Endothelial cell of umbilical vein (primary cell): ENCODE measurements around the gene DPEP3. TPM values are rescaled to one million over a fixed set of nuclear protein-coding genes. Genes with fewer than 3 reads are reported as not detected.

Experiments
- BruUV-seq: library from RNA; stranded (reverse); fragments of 400-500 nt; replicated peaks from 2 replicates; lab custom pipeline; 2021; lab: Mats Ljungman, UMichigan
- CTCF ChIA-PET: fragments of 300-600, 350-600 bp; sonication (Branson Sonifier 250); formaldehyde crosslinking; loops from one replicate; lab custom pipeline; 2021; ENCODE audit warnings: antibody characterized with exemption, inconsistent platforms; lab: Charles Lee
- POLR2A ChIA-PET: fragments of 300-600, 350-600 bp; sonication (Branson Sonifier 250); formaldehyde crosslinking; loops from one replicate; lab custom pipeline; 2021; ENCODE audit warnings: antibody characterized with exemption, inconsistent platforms; lab: Charles Lee
- DNase-seq: peaks from one replicate; pipeline ENCODE4 v3.0.0-alpha.2; 2011; ENCODE audit warnings: low read depth, low spot score
- FAIRE-seq: peaks from 2 replicates; lab custom pipeline; 2011; peaks lifted over from hg19 to GRCh38; lab: Jason Lieb, UNC
- H2AFZ ChIP-seq: 2 replicates; pipeline ENCODE4 v1.6.0; 2012; ENCODE audit warnings: low read depth, low read length, control low read depth, inconsistent platforms
- H3K27ac ChIP-seq: 2 replicates; pipeline ENCODE4 v1.5.1; 2011; ENCODE audit warnings: low read depth, mild to moderate bottlenecking, control low read depth, low read length, moderate library complexity; ENCODE audit not compliant: insufficient read depth
- H3K27me3 ChIP-seq, 2 experiments: 2 replicates each; pipeline versions ENCODE4 v1.6.0 to v1.6.1; 2011; ENCODE audit warnings: low read length in 2 of 2, mixed read lengths in 1 of 2; ENCODE audit not compliant: control insufficient read depth in 2 of 2, insufficient read depth in 2 of 2
- H3K36me3 ChIP-seq, 2 experiments: 2 replicates in 1 of 2; 3 replicates in 1 of 2; pipeline ENCODE4 v1.5.1; 2011; ENCODE audit warnings: low read length in 2 of 2, mild to moderate bottlenecking in 1 of 2, moderate library complexity in 1 of 2; ENCODE audit not compliant: control insufficient read depth in 2 of 2, insufficient read depth in 2 of 2; ENCODE audit errors: extremely low read depth in 1 of 2
- H3K4me1 ChIP-seq: 3 replicates; pipeline ENCODE4 v1.5.1; 2011; ENCODE audit warnings: mild to moderate bottlenecking, low read length; ENCODE audit not compliant: control insufficient read depth, insufficient read depth; ENCODE audit errors: extremely low read depth
- H3K4me2 ChIP-seq: 2 replicates; pipeline ENCODE4 v1.6.1; 2011; ENCODE audit warnings: low read length, control low read depth, mixed read lengths; ENCODE audit not compliant: insufficient read depth
- H3K4me3 ChIP-seq, 3 experiments: fragments of 200-600 bp in 1 of 3; sonication (generic), shearing (Covaris generic) in 1 of 3; replicated peaks in 1 of 3; 2 replicates each; pipeline ENCODE4 v1.5.1; 2011 to 2016; ENCODE audit warnings: control low read depth in 3 of 3, low read length in 3 of 3, mild to moderate bottlenecking in 2 of 3, inconsistent platforms in 1 of 3, low read depth in 1 of 3, moderate library complexity in 1 of 3; ENCODE audit not compliant: insufficient read depth in 1 of 3
- H3K79me2 ChIP-seq: 2 replicates; pipeline ENCODE4 v1.6.0; 2012; ENCODE audit warnings: low read length, inconsistent platforms; ENCODE audit not compliant: control insufficient read depth, insufficient read depth
- H3K9ac ChIP-seq: replicated peaks from 2 replicates; pipeline ENCODE3; 2011; ENCODE audit warnings: low read length, control low read depth; ENCODE audit not compliant: insufficient read depth; ENCODE audit errors: extremely low read depth
- H3K9me1 ChIP-seq: replicated peaks from 3 replicates; pipeline ENCODE4 v1.6.0; 2011; ENCODE audit warnings: mild to moderate bottlenecking, low read length; ENCODE audit not compliant: control insufficient read depth, insufficient read depth; ENCODE audit errors: extremely low read depth
- H3K9me3 ChIP-seq: replicated peaks from 2 replicates; pipeline ENCODE4 v1.5.1; 2012; ENCODE audit warnings: low read length, inconsistent platforms; ENCODE audit not compliant: control insufficient read depth, insufficient read depth
- H4K20me1 ChIP-seq: replicated peaks from 2 replicates; pipeline ENCODE3; 2011; ENCODE audit warnings: mild to moderate bottlenecking, low read length; ENCODE audit not compliant: control insufficient read depth, insufficient read depth; ENCODE audit errors: extremely low read depth
- EZH2 ChIP-seq: IDR thresholded peaks from 2 replicates; pipeline ENCODE4 v1.6.1; 2012; ENCODE audit warnings: borderline replicate concordance, low read depth, mild to moderate bottlenecking, moderate library complexity, low read length, inconsistent platforms; ENCODE audit not compliant: severe bottlenecking
- FOS ChIP-seq: IDR thresholded peaks from 2 replicates; pipeline ENCODE4 v1.6.1; 2011; ENCODE audit warnings: mild to moderate bottlenecking, low read length, moderate library complexity, borderline replicate concordance; ENCODE audit not compliant: insufficient read depth
- GATA2 ChIP-seq: IDR thresholded peaks from 2 replicates; pipeline ENCODE4 v1.7.0; 2011; ENCODE audit warnings: low read depth, mild to moderate bottlenecking, moderate library complexity, mixed read lengths, low read length; ENCODE audit not compliant: insufficient read length, insufficient read depth
- JUN ChIP-seq: IDR thresholded peaks from 2 replicates; pipeline ENCODE4 v1.6.1; 2011; ENCODE audit warnings: borderline replicate concordance, low read depth; ENCODE audit not compliant: insufficient read length, insufficient read depth
- MYC ChIP-seq: IDR thresholded peaks from one replicate; pipeline ENCODE4 v1.6.1; 2011; ENCODE audit warnings: mild to moderate bottlenecking, low read depth, low read length
- POLR2A ChIP-seq: IDR thresholded peaks from 2 replicates; pipeline ENCODE4 v1.6.1; 2012; ENCODE audit warnings: low read depth, mild to moderate bottlenecking, control low read depth, low read length
- POLR2AphosphoS5 ChIP-seq: IDR thresholded peaks from 2 replicates; pipeline ENCODE4 v1.6.1; 2012; ENCODE audit warnings: low read depth, mild to moderate bottlenecking, control low read depth, low read length, moderate library complexity; ENCODE audit not compliant: insufficient read depth
- dilution Hi-C: fragments of 300-500 bp; cut with MboI; formaldehyde crosslinking; loops from one replicate; pipeline ENCODE4 v1.15.0; 2019; ENCODE audit warnings: low sequenced_read_pairs; ENCODE audit not compliant: extremely low pct_ligation_motif_present
- intact Hi-C: fragments of 100-400 bp; cut with micrococcal nuclease; formaldehyde crosslinking; loops from one replicate; pipeline ENCODE4 v1.10.0; 2022
- polyA plus RNA-seq, 4 experiments: library from polyadenylated mRNA; depleted of rRNA in 3 of 4; stranded (reverse) in 3 of 4; unstranded in 1 of 4; fragments of >200 nt; gene quantifications; 2 replicates each; pipeline versions ENCODE4 v1.2.1 to v1.2.3, GENCODE V29; 2011 to 2012; ENCODE audit warnings: missing spikeins in 1 of 4
- total RNA-seq: library from RNA; stranded (reverse); gene quantifications from 2 replicates; pipeline ENCODE4 v1.2.3, GENCODE V29; 2021
- TF ChIP-seq, protein P1 (sequence below), 2 donors: IDR thresholded peaks; 1 replicate in 1 of 2; 2 replicates in 1 of 2; pipeline ENCODE4 v1.5.1; 2011; ENCODE audit warnings: low read length in 2 of 2, mild to moderate bottlenecking in 2 of 2, moderate library complexity in 2 of 2, control low read depth in 1 of 2, inconsistent platforms in 1 of 2, low read depth in 1 of 2; ENCODE audit not compliant: insufficient read depth in 1 of 2; ENCODE audit errors: extremely low read depth in 1 of 2
- TF ChIP-seq, protein P2 (sequence below): IDR thresholded peaks from 2 replicates; pipeline ENCODE4 v1.6.1; 2011; ENCODE audit not compliant: insufficient read depth, insufficient read length

The DPEP3 gene
- total and polyA plus RNA-seq, 2 donors (not counting 3 experiments of a cell fraction or from before 2014, with no cell fraction given): 0.06 TPM; not detected in 1

DNA sequence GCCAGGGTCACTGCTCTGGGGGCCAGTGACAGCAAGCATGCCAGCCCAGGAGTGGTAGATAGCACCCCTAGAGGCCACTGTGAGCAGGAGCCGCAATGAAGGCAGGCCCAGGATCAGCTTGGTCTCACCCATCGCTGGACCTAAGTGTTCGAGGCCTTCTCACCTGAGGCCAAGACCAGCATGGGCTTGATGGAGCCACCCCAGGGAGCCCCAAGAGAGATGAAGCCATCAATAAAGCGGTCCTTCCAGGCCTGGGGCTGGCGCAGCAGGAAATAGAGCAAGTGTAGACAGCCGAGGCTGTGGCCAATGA lies 38.1 kb downstream of the DPEP3 start:
- Histone ChIP-seq H3K9ac (no peak overlapping the region), H3K4me1 (peaks cover 1% of the 10 kb centered on the region), H3K27ac (no peak overlapping the region), H3K4me3 (no peak overlapping the region), H3K9me3 (no peaks in the 10 kb centered on the region), H3K9me1 (no peaks in the 10 kb centered on the region), H3K4me2 (no peak overlapping the region), H2AFZ (no peak overlapping the region), H3K36me3 (peaks cover 20 to 56% of the 10 kb centered on the region in 2 experiments), H3K27me3 (no peaks in the 10 kb centered on the region), H4K20me1 (no peaks in the 10 kb centered on the region), H3K79me2 (no peaks in the 10 kb centered on the region)
- TF ChIP-seq, protein P1, sequence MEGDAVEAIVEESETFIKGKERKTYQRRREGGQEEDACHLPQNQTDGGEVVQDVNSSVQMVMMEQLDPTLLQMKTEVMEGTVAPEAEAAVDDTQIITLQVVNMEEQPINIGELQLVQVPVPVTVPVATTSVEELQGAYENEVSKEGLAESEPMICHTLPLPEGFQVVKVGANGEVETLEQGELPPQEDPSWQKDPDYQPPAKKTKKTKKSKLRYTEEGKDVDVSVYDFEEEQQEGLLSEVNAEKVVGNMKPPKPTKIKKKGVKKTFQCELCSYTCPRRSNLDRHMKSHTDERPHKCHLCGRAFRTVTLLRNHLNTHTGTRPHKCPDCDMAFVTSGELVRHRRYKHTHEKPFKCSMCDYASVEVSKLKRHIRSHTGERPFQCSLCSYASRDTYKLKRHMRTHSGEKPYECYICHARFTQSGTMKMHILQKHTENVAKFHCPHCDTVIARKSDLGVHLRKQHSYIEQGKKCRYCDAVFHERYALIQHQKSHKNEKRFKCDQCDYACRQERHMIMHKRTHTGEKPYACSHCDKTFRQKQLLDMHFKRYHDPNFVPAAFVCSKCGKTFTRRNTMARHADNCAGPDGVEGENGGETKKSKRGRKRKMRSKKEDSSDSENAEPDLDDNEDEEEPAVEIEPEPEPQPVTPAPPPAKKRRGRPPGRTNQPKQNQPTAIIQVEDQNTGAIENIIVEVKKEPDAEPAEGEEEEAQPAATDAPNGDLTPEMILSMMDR (IDR thresholded peaks at IDR 0.05; ENCODE audit: extremely low read depth in 1 of 2, insufficient read depth in 1 of 2, low read depth in 1 of 2, low read length in 2 of 2): peak; percentile 66 to 82
- TF ChIP-seq POLR2AphosphoS5: no peak
- intact Hi-C loops: no loop called here
- ChIA-PET POLR2A (no interaction called here), CTCF (interaction anchor here (0.6 to 3.1 kb wide), 11 partner anchors 10 to 391 kb away, joined by 3 to 27 read pairs (median 4); partner anchors contain the start of gene ACD)
- no TSS peak for BruUV-seq
- peak; percentile 35 for DNase-seq
- FAIRE-seq: peak; percentile 4
- dilution Hi-C loops: no loop called here

DNA sequence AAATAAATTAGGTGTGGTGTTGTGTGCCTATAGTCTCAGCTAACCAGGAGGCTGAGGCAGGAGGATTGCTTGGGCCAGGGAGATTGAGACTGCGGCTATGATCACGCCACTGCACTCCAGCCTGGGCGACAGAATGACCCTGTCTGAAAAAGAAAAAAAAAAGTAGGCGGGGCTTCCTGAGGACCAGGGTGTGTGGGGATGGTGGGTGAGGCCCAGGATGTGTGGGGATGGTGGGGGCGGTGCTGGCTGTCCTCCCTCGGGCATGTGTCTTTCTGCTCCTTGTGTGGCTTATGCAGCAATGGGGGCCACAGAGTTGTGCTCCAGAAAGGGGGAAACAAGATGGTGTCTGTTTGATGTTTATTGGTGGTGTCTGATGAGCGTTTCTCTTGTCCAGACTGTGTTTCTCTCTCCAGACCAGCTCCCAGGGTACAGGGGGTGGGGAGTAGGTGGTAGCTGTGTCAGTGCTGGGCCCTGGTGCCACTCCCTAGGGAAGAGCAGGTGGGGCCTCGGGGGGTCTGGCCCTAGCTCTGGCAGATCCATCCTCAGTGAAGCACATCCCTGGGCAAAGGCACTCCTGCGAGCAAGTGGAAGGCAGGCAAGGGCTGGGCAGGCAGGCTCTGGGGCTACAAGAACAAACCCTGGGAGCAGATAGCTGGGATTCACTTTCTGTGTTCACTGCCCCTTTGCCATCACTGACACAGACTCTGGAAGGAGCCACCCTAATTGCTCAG lies 38.7 kb downstream of the DPEP3 start:
- dilution Hi-C loops: no loop called here
- Histone ChIP-seq H3K9me1 (no peaks in the 10 kb centered on the region), H3K9ac (no peak overlapping the region), H3K36me3 (peaks cover 19 to 50% of the 10 kb centered on the region in 2 experiments), H2AFZ (no peak overlapping the region), H3K79me2 (no peaks in the 10 kb centered on the region), H3K4me2 (no peak overlapping the region), H3K4me3 (no peak overlapping the region), H4K20me1 (no peaks in the 10 kb centered on the region), H3K27me3 (no peaks in the 10 kb centered on the region), H3K9me3 (no peaks in the 10 kb centered on the region), H3K27ac (no peak overlapping the region), H3K4me1 (peaks cover 6% of the 10 kb centered on the region)
- FAIRE-seq (no peak), DNase-seq (no peak)
- TF ChIP-seq FOS (no peak), JUN (no peak), GATA2 (no peak), MYC (no peak), EZH2 (no peak), POLR2AphosphoS5 (no peak), POLR2A (no peak)
- TF ChIP-seq, protein P2, sequence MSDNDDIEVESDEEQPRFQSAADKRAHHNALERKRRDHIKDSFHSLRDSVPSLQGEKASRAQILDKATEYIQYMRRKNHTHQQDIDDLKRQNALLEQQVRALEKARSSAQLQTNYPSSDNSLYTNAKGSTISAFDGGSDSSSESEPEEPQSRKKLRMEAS: no peak
- TF ChIP-seq, protein P1 (IDR thresholded peaks at IDR 0.05; ENCODE audit: extremely low read depth in 1 of 2, insufficient read depth in 1 of 2, low read depth in 1 of 2, low read length in 2 of 2): no peak
- intact Hi-C loops: no loop called here
- ChIA-PET CTCF (interaction anchor here (0.6 to 3.1 kb wide), 12 partner anchors 9 to 391 kb away, joined by 3 to 27 read pairs (median 4); partner anchors contain the start of gene ACD), POLR2A (no interaction called here)
- no TSS peak for BruUV-seq
